ENCODE measurements around the gene KCND3.

GRCh38 chr1:111723091-111723806 is 266.2 kb downstream of the KCND3 start:
- TF ChIP-seq, protein P1, sequence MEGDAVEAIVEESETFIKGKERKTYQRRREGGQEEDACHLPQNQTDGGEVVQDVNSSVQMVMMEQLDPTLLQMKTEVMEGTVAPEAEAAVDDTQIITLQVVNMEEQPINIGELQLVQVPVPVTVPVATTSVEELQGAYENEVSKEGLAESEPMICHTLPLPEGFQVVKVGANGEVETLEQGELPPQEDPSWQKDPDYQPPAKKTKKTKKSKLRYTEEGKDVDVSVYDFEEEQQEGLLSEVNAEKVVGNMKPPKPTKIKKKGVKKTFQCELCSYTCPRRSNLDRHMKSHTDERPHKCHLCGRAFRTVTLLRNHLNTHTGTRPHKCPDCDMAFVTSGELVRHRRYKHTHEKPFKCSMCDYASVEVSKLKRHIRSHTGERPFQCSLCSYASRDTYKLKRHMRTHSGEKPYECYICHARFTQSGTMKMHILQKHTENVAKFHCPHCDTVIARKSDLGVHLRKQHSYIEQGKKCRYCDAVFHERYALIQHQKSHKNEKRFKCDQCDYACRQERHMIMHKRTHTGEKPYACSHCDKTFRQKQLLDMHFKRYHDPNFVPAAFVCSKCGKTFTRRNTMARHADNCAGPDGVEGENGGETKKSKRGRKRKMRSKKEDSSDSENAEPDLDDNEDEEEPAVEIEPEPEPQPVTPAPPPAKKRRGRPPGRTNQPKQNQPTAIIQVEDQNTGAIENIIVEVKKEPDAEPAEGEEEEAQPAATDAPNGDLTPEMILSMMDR (IDR thresholded peaks at IDR 0.05), result no peak
- TF ChIP-seq POLR2A (IDR thresholded peaks at IDR 0.05), result no peak
